ENCODE results near the gene LPP.

LPP gene

GRCh38 chr3:188164248-188164687 lies 10.3 kb downstream of the LPP start:
- TF ChIP-seq SPI1 (IDR thresholded peaks at IDR 0.05; ENCODE audit: borderline replicate concordance, low read depth) (peak; percentile 74; the same call in 1 of the 2 replicates), REST (IDR thresholded peaks at IDR 0.05; ENCODE audit: insufficient replicate concordance, low read depth) (no peak), GABPA (IDR thresholded peaks at IDR 0.05; ENCODE audit: low read depth) (no peak), POLR2AphosphoS5 (IDR thresholded peaks at IDR 0.05; ENCODE audit: low read depth) (no peak)
- H3K27me3 ChIP-seq (ENCODE audit: insufficient read depth, poor library complexity, severe bottlenecking) = no peaks in the 10 kb centered on the region
- no peak overlapping the region for H3K27ac ChIP-seq (replicated peaks)
- H3K4me3 ChIP-seq (replicated peaks; ENCODE audit: insufficient read depth, low read length) = no peak overlapping the region
- no peak for DNase-seq (ENCODE audit: low read depth in 1 of 2, low spot score in 1 of 2)

DNA sequence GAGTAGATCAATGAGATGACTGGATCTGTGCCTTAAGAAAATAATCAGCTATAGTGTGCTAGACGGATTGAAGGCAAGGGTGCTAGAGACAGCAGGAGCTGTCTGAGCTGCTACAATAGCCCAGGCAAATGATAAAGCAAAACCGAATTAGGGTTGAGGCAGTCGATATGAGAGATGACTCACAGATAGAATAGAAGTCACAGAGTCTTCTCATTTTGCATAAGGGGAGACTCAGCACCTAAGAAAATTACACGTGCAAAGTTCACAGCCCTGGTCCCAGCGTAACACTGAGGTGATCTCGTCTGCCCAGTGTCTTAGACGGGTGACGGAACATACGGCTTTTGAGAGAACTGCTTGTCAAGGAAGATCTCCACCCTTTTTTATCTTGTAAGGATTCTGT lies 11.6 kb downstream of the LPP start:
- Histone ChIP-seq H3K27me3 (ENCODE audit: insufficient read depth, poor library complexity, severe bottlenecking) (no peaks in the 10 kb centered on the region), H3K4me3 (replicated peaks; ENCODE audit: insufficient read depth, low read length) (no peak overlapping the region), H3K27ac (replicated peaks) (no peak overlapping the region)
- TF ChIP-seq SPI1 (IDR thresholded peaks at IDR 0.05; ENCODE audit: borderline replicate concordance, low read depth) (no peak), CTCF (IDR thresholded peaks at IDR 0.05; ENCODE audit: insufficient read depth, low read length) (no peak), GABPA (IDR thresholded peaks at IDR 0.05; ENCODE audit: low read depth) (no peak), REST (IDR thresholded peaks at IDR 0.05; ENCODE audit: insufficient replicate concordance, low read depth) (no peak), POLR2AphosphoS5 (IDR thresholded peaks at IDR 0.05; ENCODE audit: low read depth) (no peak)
- no peak for DNase-seq (ENCODE audit: low read depth in 1 of 2, low spot score in 1 of 2)

GRCh38 chr3:188166441-188166840 lies 12.5 kb downstream of the LPP start:
- no peak overlapping the region for H3K27ac ChIP-seq (replicated peaks)

GRCh38 chr3:188168186-188168585 lies 14.2 kb downstream of the LPP start:
- H3K4me3 ChIP-seq (replicated peaks; ENCODE audit: insufficient read depth, low read length) = no peak overlapping the region
- no peak overlapping the region for H3K27ac ChIP-seq (replicated peaks)
- no peak for DNase-seq (ENCODE audit: low read depth in 1 of 2, low spot score in 1 of 2)
- no peaks in the 10 kb centered on the region for H3K27me3 ChIP-seq (ENCODE audit: insufficient read depth, poor library complexity, severe bottlenecking)
- TF ChIP-seq REST (IDR thresholded peaks at IDR 0.05; ENCODE audit: insufficient replicate concordance, low read depth) (no peak), SPI1 (IDR thresholded peaks at IDR 0.05; ENCODE audit: borderline replicate concordance, low read depth) (no peak), POLR2AphosphoS5 (IDR thresholded peaks at IDR 0.05; ENCODE audit: low read depth) (no peak), CTCF (IDR thresholded peaks at IDR 0.05; ENCODE audit: insufficient read depth, low read length) (no peak)

More at GRCh38 chr3:188166441-188166840, 12.5 kb downstream of the LPP start:
- no peak for DNase-seq (ENCODE audit: low read depth in 1 of 2, low spot score in 1 of 2)
- Histone ChIP-seq H3K4me3 (replicated peaks; ENCODE audit: insufficient read depth, low read length) (no peak overlapping the region), H3K27me3 (ENCODE audit: insufficient read depth, poor library complexity, severe bottlenecking) (no peaks in the 10 kb centered on the region)
- TF ChIP-seq CTCF (IDR thresholded peaks at IDR 0.05; ENCODE audit: insufficient read depth, low read length) = no peak
